Stomach (tissue), 9 donors: ENCODE data around the gene CIP2A. TPM values are rescaled to one million over a fixed set of nuclear protein-coding genes. Genes with fewer than 3 reads are reported as not detected.

ENCODE experiments used
- DNase-seq, 2 donors: peaks; one replicate each; pipeline versions ENCODE4 v3.0.0 to v3.0.0-alpha.2; 2013 to 2019
- H3K27ac ChIP-seq, 5 donors: fragments of 200-600 bp in 4 of 5; sonication (generic) in 4 of 5; one replicate each; pipeline ENCODE4 v1.5.1; 2013 to 2019; ENCODE audit warnings: mild to moderate bottlenecking in 1 of 5, moderate library complexity in 1 of 5
- H3K27me3 ChIP-seq, 3 donors: fragments of 200-600 bp; sonication (generic); one replicate each; pipeline ENCODE4 v1.5.1; 2017 to 2019; ENCODE audit warnings: mixed run types in 1 of 3
- H3K36me3 ChIP-seq, 4 donors: fragments of 200-600 bp; sonication (generic); 1 replicate in 3 of 4; 2 replicates in 1 of 4; pipeline ENCODE4 v1.5.1; 2016 to 2019
- H3K4me1 ChIP-seq, 4 donors: fragments of 200-600 bp; sonication (generic); one replicate each; pipeline ENCODE4 v1.5.1; 2016 to 2019
- H3K4me3 ChIP-seq, 4 donors: fragments of 200-600 bp; sonication (generic) in 3 of 4; one replicate each; pipeline ENCODE4 v1.5.1; 2016 to 2019; ENCODE audit warnings: mild to moderate bottlenecking in 1 of 4
- H3K9me3 ChIP-seq, 4 donors: fragments of 200-600 bp; sonication (generic); one replicate each; pipeline ENCODE4 v1.5.1; 2016 to 2019
- CTCF ChIP-seq, 7 experiments: fragments of 450-650 bp in 4 of 7; fragments of 200-600 bp in 3 of 7; sonication (generic) in 3 of 7; IDR thresholded peaks; one replicate each; pipeline ENCODE4 v1.5.1; 2016 to 2019; ENCODE audit warnings: antibody characterized with exemption in 7 of 7, control low read depth in 2 of 7, mild to moderate bottlenecking in 1 of 7
- EP300 ChIP-seq: sonication (generic); formaldehyde crosslinking; IDR thresholded peaks from one replicate; pipeline ENCODE4 v1.6.1; 2017; ENCODE audit warnings: antibody characterized with exemption
- POLR2A ChIP-seq, 4 donors: fragments of 450-650 bp; IDR thresholded peaks; one replicate each; pipeline ENCODE4 v1.6.1; 2016; ENCODE audit warnings: antibody characterized with exemption in 4 of 4, control low read depth in 2 of 4, mild to moderate bottlenecking in 1 of 4, moderate library complexity in 1 of 4
- POLR2AphosphoS5 ChIP-seq, 3 donors: sonication (generic); formaldehyde crosslinking; IDR thresholded peaks; one replicate each; pipeline ENCODE4 v1.6.1; 2016; ENCODE audit warnings: antibody characterized with exemption in 3 of 3
- WGBS, 5 donors: extraction: QIAGEN DNeasy Blood & Tissue Kit in 3 of 5; methylation state at CpG; one replicate each; pipeline versions ENCODE4 v1.1.5 to v1.1.7; 2013 to 2018; 5-methylcytosine and 5-hydroxymethylcytosine counted together
- intact Hi-C: fragments of 100-400 bp; cut with DNase I; formaldehyde crosslinking; loops from one replicate; pipeline ENCODE4 v1.15.1; 2023; ENCODE audit warnings: low total_unique reads
- polyA plus RNA-seq, 3 donors: library from polyadenylated mRNA; stranded (reverse); fragments of 200-250 nt; gene quantifications; one replicate each; pipeline ENCODE4 v1.2.3, GENCODE V29; 2013
- total RNA-seq, 5 donors: library from RNA; depleted of rRNA; stranded (reverse); fragments of >200 nt; gene quantifications; one replicate each; pipeline versions ENCODE4 v1.1.0 to v1.2.3, GENCODE V29; 2014 to 2016
- donor health status: healthy with polysubstance abuse.
- donor health status: Bipolar disorder and iron deficiency.
- donor health status: healthy.

The CIP2A gene
- total and polyA plus RNA-seq, 8 donors: 0.58 to 26.4 (median 1.8) TPM; not detected in 1

- H3K27ac ChIP-seq: no peak overlapping the region
Observed at GRCh38 chr3:108511490-108511889, 77.7 kb downstream of the CIP2A start.

GRCh38 chr3:108511055-108511454 lies 78.2 kb downstream of the CIP2A start:
- Histone ChIP-seq H3K9me3 (no peaks in the 10 kb centered on the region), H3K4me1 (no peaks in the 10 kb centered on the region), H3K27ac (no peak overlapping the region), H3K36me3 (no peaks in the 10 kb centered on the region), H3K27me3 (no peaks in the 10 kb centered on the region), H3K4me3 (no peak overlapping the region)
- 95 to 97% (median 96%) methylated on average over 4 of the region's 4 CpGs for WGBS, 5 donors
- no peak for DNase-seq
- TF ChIP-seq EP300: no peak
- no peak for TF ChIP-seq POLR2A (IDR thresholded peaks at IDR 0.05)
- no peak for TF ChIP-seq CTCF (IDR thresholded peaks at IDR 0.05)
- TF ChIP-seq POLR2AphosphoS5 (IDR thresholded peaks at IDR 0.05): no peak
- intact Hi-C loops: no loop called here

More at GRCh38 chr3:108511490-108511889, 77.7 kb downstream of the CIP2A start:
- Histone ChIP-seq H3K9me3 (no peaks in the 10 kb centered on the region), H3K4me1 (no peaks in the 10 kb centered on the region), H3K4me3 (no peak overlapping the region), H3K36me3 (no peaks in the 10 kb centered on the region), H3K27me3 (no peaks in the 10 kb centered on the region)
- DNase-seq: no peak
- intact Hi-C loops: no loop called here
- TF ChIP-seq POLR2A (IDR thresholded peaks at IDR 0.05) (no peak), EP300 (no peak), CTCF (IDR thresholded peaks at IDR 0.05) (no peak), POLR2AphosphoS5 (IDR thresholded peaks at IDR 0.05) (no peak)

GRCh38 chr3:108510496-108510895 lies 78.7 kb downstream of the CIP2A start, which contains the start of gene MYH15:
MYH15 (minus strand) TSS chr3:108510596; CDS start chr3:108510530, 66 bp downstream.
- Histone ChIP-seq H3K27me3 (no peaks in the 10 kb centered on the region), H3K4me3 (no peak within 1 kb of the TSS), H3K27ac (no peak within 1 kb of the TSS), H3K4me1 (no peaks in the 10 kb centered on the region), H3K9me3 (no peaks in the 10 kb centered on the region), H3K36me3 (no peaks in the 10 kb centered on the region)
- DNase-seq: no peak
- TF ChIP-seq POLR2AphosphoS5 (IDR thresholded peaks at IDR 0.05) (no peak), EP300 (no peak), CTCF (IDR thresholded peaks at IDR 0.05) (no peak), POLR2A (IDR thresholded peaks at IDR 0.05) (no peak)
- 83 to 94% (median 92%) methylated on average over 3 of the region's 3 CpGs for WGBS, 5 donors
- intact Hi-C loops: no loop called here

GRCh38 chr3:108509871-108510270 lies 79.4 kb downstream of the CIP2A start:
- Histone ChIP-seq H3K4me3 (no peak overlapping the region), H3K4me1 (no peaks in the 10 kb centered on the region), H3K36me3 (no peaks in the 10 kb centered on the region), H3K27me3 (no peaks in the 10 kb centered on the region), H3K9me3 (no peaks in the 10 kb centered on the region), H3K27ac (no peak overlapping the region)
- TF ChIP-seq POLR2AphosphoS5 (IDR thresholded peaks at IDR 0.05) (no peak), EP300 (no peak), CTCF (IDR thresholded peaks at IDR 0.05) (no peak), POLR2A (IDR thresholded peaks at IDR 0.05) (no peak)
- DNase-seq: no peak
- 68 to 86% (median 82%) methylated on average over 2 of the region's 2 CpGs for WGBS, 5 donors
- intact Hi-C loops: no loop called here
